Ishikawa (cell line): ENCODE measurements around the gene IRS2.
A peak's percentile ranks its signal among the peaks of the same experiment; 100 is the strongest.

Experiments used
- CEBPB ChIP-seq: IDR thresholded peaks from 2 replicates; pipeline ENCODE4 v1.6.1; 2012
- CREB1 ChIP-seq: IDR thresholded peaks from 2 replicates; pipeline ENCODE4 v1.6.1; 2012; ENCODE audit warnings: low read depth
- EGR1 ChIP-seq: IDR thresholded peaks from 2 replicates; pipeline ENCODE4 v1.6.1; 2012
- EP300 ChIP-seq: IDR thresholded peaks from 2 replicates; pipeline ENCODE4 v1.6.1; 2012; ENCODE audit warnings: borderline replicate concordance
- FOXM1 ChIP-seq: IDR thresholded peaks from 2 replicates; pipeline ENCODE4 v1.6.1; 2012; ENCODE audit warnings: low read depth, borderline replicate concordance
- MAX ChIP-seq: IDR thresholded peaks from 2 replicates; pipeline ENCODE4 v1.6.1; 2012
- NFIC ChIP-seq: IDR thresholded peaks from 2 replicates; pipeline ENCODE4 v1.6.1; 2012
- RAD21 ChIP-seq: IDR thresholded peaks from 2 replicates; pipeline ENCODE4 v1.6.1; 2012; ENCODE audit warnings: low read depth
- REST ChIP-seq: IDR thresholded peaks from 2 replicates; pipeline ENCODE4 v1.6.1; 2012; ENCODE audit warnings: low read depth, mild to moderate bottlenecking
- TAF1 ChIP-seq: IDR thresholded peaks from 2 replicates; pipeline ENCODE4 v1.6.1; 2012; ENCODE audit warnings: low read depth, mild to moderate bottlenecking
- TCF12 ChIP-seq: IDR thresholded peaks from 2 replicates; pipeline ENCODE4 v1.6.1; 2012; ENCODE audit warnings: low read depth
- TEAD4 ChIP-seq: IDR thresholded peaks from 2 replicates; pipeline ENCODE4 v1.6.1; 2012
- USF1 ChIP-seq: IDR thresholded peaks from 2 replicates; pipeline ENCODE4 v1.6.1; 2012
- YY1 ChIP-seq: IDR thresholded peaks from 2 replicates; pipeline ENCODE4 v1.6.1; 2012; ENCODE audit warnings: low read depth
- ZBTB7A ChIP-seq: IDR thresholded peaks from 2 replicates; pipeline ENCODE4 v1.6.1; 2012; ENCODE audit warnings: low read depth

The IRS2 gene

GRCh38 chr13:109804654-109805053 lies 18.3 kb upstream of the IRS2 start:
- TF ChIP-seq REST (peak; percentile 76), TCF12 (no peak)

GRCh38 chr13:109803825-109804224 lies 17.4 kb upstream of the IRS2 start:
- no peak for TF ChIP-seq EGR1
- no peak for TF ChIP-seq USF1
- no peak for TF ChIP-seq TCF12
- no peak for TF ChIP-seq FOXM1

GRCh38 chr13:109802936-109803335 lies 16.6 kb upstream of the IRS2 start:
- TF ChIP-seq RAD21 (no peak), TCF12 (no peak), YY1 (no peak), CREB1 (no peak), NFIC (no peak), EGR1 (no peak), ZBTB7A (no peak), TAF1 (no peak), USF1 (no peak)

- TF ChIP-seq CREB1, result no peak
- no peak for TF ChIP-seq EGR1
- TF ChIP-seq ZBTB7A, result no peak
- TF ChIP-seq TAF1, result no peak
- TF ChIP-seq RAD21, result no peak
- TF ChIP-seq NFIC, result no peak
- no peak for TF ChIP-seq MAX
- no peak for TF ChIP-seq CEBPB
- TF ChIP-seq EP300, result no peak
- TF ChIP-seq FOXM1, result no peak
These were observed 8.6 kb upstream of the IRS2 start for GRCh38 chr13:109795011-109795410.

GRCh38 chr13:109794095-109794494 lies 7.7 kb upstream of the IRS2 start:
- TF ChIP-seq ZBTB7A (no peak), USF1 (no peak), CEBPB (no peak), NFIC (no peak), EGR1 (no peak), REST (no peak), MAX (no peak), CREB1 (no peak), YY1 (no peak), TAF1 (no peak), EP300 (no peak), TCF12 (no peak), RAD21 (no peak), FOXM1 (no peak), TEAD4 (no peak)

GRCh38 chr13:109792416-109793059 lies 6.2 kb upstream of the IRS2 start:
- no peak for TF ChIP-seq CEBPB
- no peak for TF ChIP-seq ZBTB7A
- TF ChIP-seq TEAD4, result no peak
- no peak for TF ChIP-seq CREB1
- TF ChIP-seq TCF12, result no peak
- TF ChIP-seq FOXM1, result no peak
- TF ChIP-seq EP300, result no peak
- no peak for TF ChIP-seq REST
